ENCODE measurements around the gene ENAH.
"Not testable (repeated sequence)": the region's sequence is repeated elsewhere in the genome, so short reads cannot be mapped to it uniquely, and the experiment has no call there.

ENAH gene

DNA sequence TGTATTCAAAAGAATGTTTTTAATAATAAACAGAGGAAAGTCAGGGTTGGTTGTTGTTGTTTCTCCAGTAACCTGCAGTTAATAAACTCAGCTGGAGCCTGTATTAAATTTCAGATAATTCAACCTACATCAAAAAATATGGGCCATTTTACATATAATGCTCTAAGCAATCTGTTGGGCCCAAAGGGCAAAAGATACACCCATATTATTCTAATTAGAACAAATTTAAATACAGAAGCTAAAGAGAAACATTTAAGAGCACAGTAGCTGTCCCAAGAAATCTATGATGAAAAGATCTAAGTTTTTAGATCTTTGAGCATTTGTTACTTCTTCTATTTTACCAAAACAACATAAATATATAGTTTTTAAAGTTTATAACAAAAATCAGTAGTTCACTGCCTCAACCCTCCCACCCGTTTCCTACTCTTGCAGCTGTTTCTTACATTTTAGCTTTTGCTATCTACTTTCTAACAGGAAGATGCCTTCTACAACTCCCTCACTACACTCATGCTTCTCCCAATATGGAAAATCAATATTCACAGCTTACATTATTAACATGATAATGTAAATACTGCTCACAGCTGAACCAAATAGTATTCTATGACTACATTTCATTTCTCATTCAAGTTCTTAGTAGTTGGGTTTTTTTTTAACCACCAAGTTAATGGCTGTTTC lies 130.2 kb downstream of the ENAH start:
- DNase-seq, result no peak

- DNase-seq, result no peak
These were observed 132.2 kb downstream of the ENAH start for GRCh38 chr1:225520587-225521227.

- DNase-seq, result no peak
These were observed 133.6 kb downstream of the ENAH start for GRCh38 chr1:225519166-225519863.

- no peak for DNase-seq
These were observed 135.2 kb downstream of the ENAH start for GRCh38 chr1:225517697-225518096.

- no peak for DNase-seq
These were observed 135.7 kb downstream of the ENAH start for GRCh38 chr1:225517221-225517620.

DNA sequence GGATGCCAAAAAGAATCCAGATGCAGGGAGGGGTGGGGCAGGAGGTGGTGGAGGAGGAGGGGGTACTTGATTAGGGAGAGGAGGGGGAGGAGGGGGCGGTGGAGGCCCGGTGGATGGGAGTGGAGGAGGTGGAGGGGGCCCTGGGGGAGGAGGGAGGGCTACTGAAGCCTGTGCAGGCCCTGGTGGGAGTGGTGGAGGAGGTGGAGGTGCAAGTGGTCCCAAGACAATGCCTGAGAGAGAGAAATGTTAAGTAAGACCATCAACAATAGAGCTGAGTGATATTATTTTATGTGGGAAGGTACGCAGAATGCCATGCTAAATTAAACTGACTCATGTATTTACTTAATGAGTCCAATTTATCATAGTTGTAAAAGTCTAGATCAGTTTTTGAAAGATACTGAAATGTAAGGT lies 138.2 kb downstream of the ENAH start:
- DNase-seq, result no peak

DNA sequence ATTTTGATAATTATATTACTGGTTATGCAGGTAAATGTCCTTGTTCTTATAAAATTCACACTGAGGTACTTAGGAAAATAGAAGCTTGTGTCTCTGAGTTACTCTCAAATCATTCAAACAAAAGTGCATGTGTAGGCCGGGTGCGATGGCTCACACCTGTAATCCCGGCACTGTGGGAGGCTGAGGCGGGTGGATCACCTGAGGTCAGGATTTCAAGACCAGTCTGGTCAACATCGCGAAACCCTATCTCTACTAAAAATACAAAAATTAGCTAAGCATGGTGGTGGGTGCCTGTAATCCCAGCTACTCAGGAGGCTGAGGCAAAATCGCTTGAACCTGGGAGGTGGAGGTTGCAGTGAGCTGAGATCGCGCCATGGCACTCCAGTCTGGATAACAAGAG lies 139.3 kb downstream of the ENAH start:
- DNase-seq, result not testable (repeated sequence)

DNA sequence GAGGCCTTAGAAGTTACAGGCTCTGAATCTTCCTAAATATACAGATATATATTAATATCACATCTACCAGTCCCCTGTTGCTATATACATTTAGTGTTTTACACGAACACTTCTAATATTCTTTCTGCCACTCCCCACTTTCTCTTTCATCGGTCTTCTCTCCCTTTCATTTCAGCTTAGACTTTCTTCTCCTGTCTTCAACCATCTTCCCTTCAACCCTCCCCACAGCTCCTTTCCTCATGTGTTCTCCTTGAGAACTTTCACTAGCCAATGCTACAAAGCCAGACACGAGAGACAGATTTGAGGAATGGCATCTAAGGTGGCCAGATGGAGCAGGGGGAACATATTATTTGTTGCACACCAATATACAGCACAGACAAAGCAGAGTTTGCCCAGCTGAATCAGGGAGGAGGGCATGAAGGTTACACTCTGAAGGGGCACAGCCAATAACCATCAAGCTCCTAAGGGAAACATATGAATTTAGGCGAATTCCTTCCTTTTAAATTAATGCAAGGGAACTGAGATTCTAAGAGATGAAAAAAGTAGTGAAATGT lies 141.0 kb downstream of the ENAH start:
- DNase-seq, result no peak

DNA sequence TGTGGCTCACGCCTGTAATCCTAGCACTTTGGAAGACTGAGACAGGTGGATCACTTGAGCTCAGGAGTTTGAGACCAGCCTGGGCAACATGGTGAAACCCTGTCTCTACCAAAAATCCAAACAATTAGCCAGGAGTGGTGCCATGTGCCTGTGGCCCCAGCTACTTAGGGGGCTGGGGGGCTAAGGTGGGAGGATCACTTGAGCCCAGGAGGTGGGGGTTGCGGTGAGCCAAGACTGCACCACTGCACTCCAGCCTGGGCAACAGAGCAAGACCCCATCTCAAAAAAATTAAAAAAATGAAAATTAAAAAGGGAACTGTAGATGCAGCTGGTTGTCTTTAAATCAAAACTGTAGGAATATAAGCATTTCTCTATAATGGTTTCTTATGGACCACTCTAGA lies 142.2 kb downstream of the ENAH start:
- not testable (repeated sequence) for DNase-seq

GRCh38 chr1:225509770-225510169 lies 143.2 kb downstream of the ENAH start:
- no peak for DNase-seq

- no peak for DNase-seq
These were observed 143.6 kb downstream of the ENAH start for GRCh38 chr1:225509376-225509707.

DNA sequence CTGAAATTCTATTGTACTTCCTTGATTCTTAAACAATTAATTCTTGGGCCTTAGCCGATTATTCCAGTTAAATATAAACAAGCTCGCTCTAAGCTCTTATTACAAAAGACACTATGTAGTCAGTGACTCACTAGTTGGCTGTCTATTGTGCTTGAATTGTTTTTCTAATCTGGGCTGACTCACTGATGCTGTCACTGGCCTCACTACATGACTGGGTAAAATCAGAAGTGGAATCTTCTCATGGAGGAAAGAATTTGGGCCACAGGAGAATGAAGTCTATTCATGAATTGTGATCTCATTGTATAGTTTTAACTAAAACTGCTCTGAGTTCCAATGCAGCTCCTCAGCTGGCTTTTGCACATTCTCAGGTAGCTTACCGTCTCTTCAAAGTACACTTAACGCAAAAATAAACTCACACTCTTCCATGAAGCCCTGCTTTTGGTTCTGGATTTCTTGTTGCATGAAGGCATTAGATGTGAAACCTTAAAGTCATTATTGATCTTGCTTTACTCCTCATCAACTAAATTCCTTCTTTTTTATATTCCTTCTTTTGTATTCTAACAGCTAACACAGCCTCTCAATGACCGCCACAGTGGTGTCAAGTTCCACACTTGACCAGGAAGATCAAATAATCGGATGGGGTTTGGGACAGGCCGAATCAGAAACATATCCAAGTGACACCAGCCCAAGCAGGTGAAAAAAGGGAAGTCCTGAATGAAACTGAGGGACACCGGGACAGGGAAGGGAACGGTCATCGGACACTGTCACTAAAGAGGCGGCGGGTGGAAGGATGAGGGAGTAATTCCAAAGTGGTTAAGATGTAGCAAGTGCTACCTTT lies 144.2 kb downstream of the ENAH start:
- DNase-seq, result no peak

GRCh38 chr1:225506727-225507126 lies 146.2 kb downstream of the ENAH start:
- DNase-seq, result no peak

DNA sequence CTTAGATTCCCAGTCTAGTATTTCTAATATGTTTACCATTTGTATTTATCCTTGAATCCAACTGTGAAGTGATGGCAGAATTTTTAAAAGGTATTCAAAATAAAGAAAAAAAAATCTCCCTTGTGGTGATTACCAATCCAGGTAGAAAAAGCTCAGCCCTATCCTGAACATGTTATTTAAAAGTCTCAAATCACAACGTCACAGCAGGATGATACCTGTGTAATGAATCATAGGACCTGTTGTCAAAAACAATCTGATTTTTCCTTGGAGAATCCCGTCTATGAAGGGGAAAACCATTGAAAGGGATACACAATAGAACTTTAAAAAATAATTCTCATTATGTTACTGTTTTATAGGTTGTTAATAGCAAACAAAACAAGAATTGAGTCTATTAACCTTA lies 148.1 kb downstream of the ENAH start:
- no peak for DNase-seq

DNA sequence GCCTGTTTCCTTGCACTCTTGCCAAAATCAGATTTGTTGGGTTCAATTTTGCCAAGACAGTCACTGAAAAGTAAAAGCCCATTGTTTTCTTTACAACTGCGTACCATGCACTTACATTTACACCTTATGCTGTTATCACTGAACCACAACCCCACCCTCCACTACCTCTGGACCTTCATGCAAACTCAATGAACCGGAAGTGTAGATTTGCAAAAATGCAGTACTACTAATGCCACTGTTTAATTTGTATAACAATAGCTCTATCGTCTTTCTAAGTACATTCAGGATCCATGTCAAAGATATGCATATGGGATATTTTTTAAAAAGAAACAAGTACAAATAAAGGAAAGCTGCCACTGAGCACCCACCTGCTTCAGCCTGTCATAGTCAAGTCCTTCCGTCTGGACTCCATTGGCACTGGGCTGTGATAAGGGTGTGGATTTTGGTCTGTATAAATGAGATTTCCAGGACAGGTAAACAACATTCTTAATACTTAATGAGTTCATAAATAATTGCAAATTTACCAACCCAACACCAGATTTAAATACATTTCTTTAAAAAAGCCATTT lies 152.2 kb downstream of the ENAH start:
- no peak for DNase-seq

DNA sequence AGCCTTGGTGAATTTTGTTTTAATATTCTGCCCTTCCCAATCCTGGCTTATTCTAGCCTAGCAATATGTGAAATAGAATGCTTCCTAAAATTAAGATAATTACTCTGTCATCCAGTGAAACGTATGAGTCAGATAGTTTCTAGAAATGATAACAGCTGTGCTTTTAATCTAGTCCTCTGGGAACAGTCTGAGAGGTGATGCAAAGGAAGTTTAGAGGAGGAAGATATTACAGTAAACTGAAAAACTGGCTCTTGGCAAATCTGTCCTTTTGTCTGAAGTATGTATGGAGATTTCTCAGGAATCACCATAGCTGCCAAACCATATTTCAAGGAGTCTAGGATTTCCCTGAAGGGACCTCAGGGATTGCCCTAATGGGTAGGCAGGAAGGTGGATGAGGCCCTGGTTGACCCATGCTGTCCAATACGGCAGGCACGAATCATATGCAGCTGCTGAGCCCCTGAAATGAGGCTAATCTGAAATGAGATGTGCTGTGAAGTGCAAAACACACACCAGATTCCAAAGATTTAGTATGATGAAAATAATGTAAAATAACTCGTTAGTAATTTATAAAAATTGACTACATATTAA lies 154.3 kb downstream of the ENAH start:
- DNase-seq, result no peak

DNA sequence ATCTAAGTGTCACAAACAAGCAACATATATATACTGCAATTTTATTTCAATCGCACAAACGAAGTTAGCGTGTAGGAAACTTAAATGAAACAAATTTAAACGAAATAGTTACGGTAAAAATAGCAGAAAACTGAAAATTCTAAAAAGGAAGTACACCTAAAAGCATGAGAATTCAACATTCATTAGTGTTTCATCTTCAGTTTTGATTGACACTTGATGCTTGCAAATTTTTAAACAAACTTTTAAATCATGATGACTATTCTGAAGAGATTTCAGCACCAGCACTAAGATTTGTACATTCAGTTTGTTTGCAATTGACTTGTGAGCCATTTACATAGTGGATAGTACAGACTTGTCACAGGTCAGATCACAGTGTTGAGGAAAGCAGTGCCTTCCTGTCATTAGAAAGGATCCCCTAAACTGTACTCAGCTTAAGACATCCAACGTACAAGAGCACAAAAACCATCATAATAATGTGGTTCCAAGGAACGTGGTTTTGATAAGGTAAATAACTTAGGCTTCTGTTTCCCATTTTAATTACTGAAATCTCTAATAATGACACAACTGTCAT lies 158.0 kb downstream of the ENAH start:
- no peak for DNase-seq

GRCh38 chr1:225493591-225494246 lies 159.2 kb downstream of the ENAH start:
- no peak for DNase-seq

GRCh38 chr1:225488676-225489075 lies 164.2 kb downstream of the ENAH start:
- no peak for DNase-seq

DNA sequence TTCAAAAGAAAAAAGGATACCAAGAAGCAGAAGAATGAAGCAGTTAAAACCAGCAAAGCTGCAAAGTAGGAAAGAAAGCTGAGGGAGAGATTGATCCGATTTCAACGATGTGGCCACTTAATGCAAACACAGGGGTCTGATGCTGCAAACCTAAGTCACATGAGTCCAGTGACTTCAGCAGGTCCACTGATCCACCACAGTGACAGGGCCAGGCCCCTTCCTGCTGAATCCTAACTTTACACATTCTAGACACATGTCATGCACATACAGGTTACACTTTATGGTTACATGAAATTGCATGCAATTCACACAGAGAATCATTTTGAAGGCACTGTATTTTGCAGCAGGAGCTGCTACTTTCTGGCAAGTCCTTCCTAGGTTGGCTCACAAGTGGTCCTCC lies 166.1 kb downstream of the ENAH start:
- no peak for DNase-seq

DNA sequence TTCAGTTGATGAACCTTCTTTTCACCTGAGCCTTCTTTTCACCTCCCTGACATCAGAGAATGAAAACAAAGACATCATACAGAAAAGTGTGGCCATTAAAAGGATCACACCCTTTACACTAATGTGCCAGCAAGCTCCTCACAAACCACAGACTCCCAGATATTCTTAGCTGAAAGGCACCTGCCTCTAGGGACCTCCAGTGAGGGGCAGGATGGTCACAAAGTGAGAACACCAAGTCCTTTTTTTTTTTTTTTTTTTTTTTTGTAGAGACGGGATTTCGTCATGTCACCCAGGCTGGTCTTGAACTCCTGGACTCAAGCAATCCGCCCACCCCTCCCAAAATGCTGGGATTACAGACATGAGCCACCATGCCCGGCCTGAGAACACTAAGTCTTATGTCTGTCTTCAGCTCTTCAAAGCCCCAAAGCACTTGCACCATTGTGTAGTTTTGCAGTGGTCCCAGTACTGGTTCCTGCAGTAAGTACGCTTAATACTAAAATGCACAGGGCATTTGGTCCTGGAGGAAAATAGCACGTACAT lies 166.9 kb downstream of the ENAH start:
- no peak for DNase-seq

All from stimulated activated naive CD4-positive, alpha-beta T cell treated with Interleukin-2 at 50 U/mL for 16 hours (primary cell).